OCI-M2 (cell line): ENCODE data around the gene KLK14.

Experiments
- DNase-seq: peaks from one replicate; lab custom pipeline; 2025; ENCODE audit not compliant: unreplicated experiment; lab: John Stamatoyannopoulos, UW

KLK14 gene

DNA sequence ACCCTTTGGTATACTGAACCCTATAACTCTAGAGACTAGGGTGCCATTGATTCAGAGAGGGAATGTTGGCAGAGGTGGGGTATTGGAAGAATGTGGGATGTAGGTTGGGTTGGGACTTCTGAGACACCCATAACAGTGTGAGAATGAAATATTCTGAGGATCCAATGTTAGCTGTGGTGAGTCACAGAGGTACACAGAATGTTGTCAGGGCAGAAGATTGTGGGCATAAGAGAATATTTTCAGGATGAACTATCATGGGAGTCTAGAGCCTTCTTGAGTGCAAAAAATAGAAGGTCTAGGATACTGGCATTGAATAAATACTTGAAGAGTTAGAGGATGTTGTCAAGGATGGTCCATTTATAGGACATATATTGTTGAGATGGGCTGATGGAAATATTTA lies 26.8 kb downstream of the KLK14 start:
- no peak for DNase-seq

DNA sequence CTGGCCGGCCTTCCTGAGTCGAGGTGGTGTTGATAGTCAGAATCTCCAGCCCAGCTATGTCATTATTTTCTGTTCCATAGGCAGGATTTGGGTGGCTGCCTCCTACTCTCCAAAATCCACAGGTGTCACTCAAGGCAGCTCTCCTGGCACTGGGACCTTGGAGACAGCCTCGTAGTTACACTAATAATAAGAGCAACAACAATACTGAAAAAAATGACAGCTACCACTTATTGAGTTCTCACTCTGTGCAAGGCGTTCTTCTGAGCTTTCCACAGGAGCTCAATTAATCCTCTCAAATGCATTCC lies 35.7 kb downstream of the KLK14 start:
- no peak for DNase-seq

DNA sequence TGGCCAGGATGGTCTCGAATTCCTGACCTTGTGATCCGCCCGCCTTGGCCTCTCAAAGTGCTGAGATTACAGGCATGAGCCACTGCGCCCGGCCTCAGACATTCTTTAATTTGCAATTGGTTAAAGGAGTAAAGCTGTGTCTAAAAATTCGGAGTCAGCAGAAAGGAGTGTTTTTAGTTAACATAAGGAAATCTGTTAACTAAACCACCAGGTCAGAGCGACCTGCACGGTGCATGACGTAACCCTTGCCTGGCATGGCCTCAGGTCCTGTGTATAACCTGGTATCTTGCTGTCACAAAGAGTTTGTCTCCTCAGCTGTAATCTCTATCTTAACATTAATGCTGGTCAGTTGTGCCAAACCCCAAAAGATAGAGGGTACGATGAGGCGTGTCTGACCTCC lies 38.4 kb downstream of the KLK14 start:
- no peak for DNase-seq

DNA sequence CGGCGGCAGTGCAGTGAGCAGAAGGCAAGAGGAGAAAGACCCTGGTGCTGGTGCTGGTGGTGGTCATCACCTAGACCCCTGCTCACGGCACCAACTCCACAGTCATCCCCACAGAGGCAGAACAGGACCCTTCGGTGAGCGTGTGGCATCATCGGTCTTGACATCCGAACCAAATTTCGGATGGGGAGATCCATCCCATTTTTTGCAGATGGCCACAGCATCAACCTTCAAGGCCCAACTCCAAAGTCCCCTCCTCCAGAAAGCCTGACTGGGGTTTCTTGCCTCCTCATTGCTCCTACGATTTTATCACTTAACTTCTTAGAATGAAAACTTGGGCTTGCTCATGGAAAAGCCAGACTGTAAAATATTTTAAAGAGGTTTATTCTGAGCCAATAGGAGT lies 39.2 kb downstream of the KLK14 start:
- no peak for DNase-seq

DNA sequence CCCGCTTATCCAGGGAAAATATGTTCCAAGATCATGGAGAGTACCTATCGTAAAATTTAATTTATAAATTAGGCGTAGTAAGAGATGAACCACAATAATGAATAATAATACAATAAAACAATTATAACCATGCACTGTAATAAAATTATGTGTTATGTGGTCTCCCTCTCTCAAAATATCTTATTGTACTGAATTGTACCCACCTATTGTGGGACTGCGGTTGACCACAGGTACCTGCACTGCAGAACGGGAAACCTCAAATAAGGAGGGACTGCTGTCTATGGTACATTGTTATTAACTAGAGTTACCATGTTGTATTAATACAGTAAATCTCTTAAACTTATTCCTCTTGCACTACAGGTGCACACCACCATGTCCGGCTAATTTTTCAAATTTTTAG lies 42.5 kb downstream of the KLK14 start:
- no peak for DNase-seq

DNA sequence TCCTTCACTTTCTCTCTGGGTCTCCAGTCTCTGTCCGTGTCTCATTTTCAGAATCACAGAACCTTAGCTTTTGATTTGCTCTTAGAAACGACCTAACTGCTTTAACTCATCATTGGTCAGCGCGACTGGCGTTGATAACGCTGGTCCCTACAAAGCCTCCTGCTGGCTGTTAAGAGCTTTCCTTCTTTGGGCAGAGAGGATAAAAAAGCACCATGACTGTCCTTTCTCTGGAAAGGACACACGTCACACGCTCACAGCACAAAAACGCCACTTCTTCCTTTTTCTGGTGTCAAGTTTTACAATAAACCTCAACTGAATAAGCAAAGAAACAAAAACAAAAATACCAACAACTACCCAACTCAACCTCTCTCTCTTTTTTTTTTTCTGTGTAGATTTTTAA lies 46.2 kb downstream of the KLK14 start:
- DNase-seq = no peak

DNA sequence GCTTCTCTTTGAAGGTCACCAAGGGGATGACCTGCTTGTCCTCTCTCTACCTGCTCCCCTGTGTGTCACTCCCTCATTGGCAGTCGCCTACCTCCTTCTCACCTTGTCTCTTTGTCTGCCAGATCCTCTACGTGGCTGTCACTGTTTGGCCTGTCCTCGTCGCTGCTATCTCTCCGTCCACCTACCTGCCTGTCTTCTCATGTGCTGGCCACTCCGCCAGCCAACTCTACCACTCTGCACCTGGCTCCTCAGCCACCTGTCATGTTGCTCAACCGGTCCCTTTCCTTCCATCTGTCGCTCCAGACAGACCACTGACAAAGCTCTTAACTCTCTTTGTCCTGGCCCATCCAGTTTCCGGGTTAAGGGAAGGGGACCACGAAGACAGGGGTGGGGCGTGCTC lies 48.0 kb downstream of the KLK14 start, which contains the start of gene KLK12:
Gene KLK12, minus strand, starts transcription at position 299 of the 400 bp plus-strand sequence. CDS start 381 bp downstream, outside the sequence.
- no peak for DNase-seq

DNA sequence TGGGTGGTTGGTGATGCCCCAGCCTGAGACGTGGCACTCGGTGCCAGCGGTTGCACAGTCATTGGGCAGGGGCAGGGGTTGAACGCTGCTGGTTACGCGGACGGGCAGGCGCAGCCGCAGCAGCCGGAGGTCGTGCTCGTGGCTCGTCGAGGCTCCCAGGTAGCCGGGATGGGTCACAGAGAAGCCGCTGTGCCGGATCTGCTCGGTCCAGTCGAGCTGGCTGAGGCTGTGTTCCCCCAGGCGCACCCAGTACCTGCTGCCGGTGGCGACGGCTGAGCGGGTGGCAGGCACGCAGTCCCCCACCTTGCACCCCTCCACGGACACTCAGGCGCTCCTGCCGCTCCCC lies 50.8 kb downstream of the KLK14 start:
- no peak for DNase-seq

DNA sequence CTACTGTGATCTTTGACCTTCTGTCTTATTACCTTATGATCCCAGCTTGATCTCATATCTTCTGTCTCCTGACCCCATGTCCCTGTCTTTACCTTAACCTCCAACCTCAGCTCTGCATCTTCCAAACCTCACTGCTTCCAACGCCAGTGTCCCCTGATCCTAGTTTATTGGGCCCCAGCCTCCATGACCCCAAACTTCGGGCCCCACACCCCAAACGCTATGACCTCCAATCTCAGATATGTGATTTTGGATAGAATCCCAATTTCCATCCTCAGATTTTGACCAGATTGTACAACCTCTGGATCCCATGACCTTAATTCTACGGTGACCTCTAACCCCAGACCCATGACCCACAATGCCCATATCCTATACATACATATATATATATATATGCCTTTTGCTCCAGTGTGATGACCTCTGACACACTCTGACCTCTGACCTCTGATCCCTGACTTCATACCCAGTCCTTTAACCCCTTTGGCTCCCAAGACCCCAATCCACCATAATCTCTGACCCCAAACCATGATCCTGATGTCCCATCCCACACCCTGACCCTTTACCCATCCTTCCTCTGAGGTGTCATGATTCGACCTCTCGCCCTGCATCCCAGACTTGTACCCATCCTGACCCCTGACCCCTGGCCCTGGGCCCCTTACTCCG lies 51.3 kb downstream of the KLK14 start:
- no peak for DNase-seq

DNA sequence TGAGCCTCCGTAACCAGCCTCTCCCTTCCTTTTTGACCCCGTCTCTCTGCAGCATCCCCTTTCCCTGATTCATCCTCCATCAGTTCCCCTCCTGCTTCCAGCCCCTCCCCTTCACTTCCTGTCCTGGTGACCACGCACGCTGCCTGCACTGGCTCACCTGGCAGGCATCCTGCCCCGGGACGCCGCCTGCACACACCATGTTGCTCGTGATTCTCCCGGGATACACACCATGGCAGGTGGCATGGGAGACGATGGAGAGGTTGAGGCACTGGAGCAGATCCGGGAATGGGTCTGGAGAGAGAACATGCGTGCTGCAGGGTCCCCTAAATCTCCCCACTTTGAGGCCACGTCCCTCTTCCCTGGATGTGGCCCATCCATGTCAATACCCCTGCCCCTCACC lies 52.1 kb downstream of the KLK14 start:
- no peak for DNase-seq

DNA sequence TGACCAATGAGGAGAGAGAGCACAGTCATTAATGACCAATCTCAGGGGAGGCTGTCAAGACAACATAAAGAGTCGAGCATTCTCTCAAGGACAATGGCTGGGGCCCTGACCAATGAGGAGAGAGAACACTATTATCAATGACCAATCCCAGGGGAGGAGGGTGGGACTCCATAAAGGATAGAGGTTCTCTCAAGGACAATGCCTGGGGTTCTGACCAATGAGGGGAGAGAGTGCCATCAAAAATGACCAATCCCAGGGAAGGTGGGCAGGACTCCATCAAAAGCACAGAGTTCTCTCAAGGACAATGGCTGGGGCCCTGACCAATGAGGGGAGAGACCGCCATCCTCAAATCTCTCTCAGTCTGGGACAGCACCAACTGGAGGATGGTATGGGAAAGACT lies 53.0 kb downstream of the KLK14 start:
- no peak for DNase-seq
